H1 (cell line): ENCODE measurements around the gene TRABD. TPM values are rescaled to one million over a fixed set of nuclear protein-coding genes. Genes with fewer than 3 reads are reported as not detected.

Experiments
- CTCF ChIA-PET: fragments of 300-600 bp; sonication (Branson Sonifier 250); formaldehyde crosslinking; loops from one replicate; lab custom pipeline; 2021; ENCODE audit not compliant: partially characterized antibody; lab: Charles Lee
- POLR2A ChIA-PET: fragments of 300-600 bp; sonication (Branson Sonifier 250); formaldehyde crosslinking; loops from one replicate; lab custom pipeline; 2021; ENCODE audit warnings: inconsistent platforms; ENCODE audit not compliant: partially characterized antibody; lab: Charles Lee
- DNase-seq, 2 experiments: peaks; one replicate each; pipeline versions ENCODE4 v3.0.0 to v3.0.0-alpha.2; 2010 to 2022; ENCODE audit warnings: low spot score in 2 of 2, low read depth in 1 of 2, mixed read lengths in 1 of 2
- FAIRE-seq: peaks from 2 replicates; lab custom pipeline; 2011; peaks lifted over from hg19 to GRCh38; lab: Jason Lieb, UNC
- H2AFZ ChIP-seq: 2 replicates; pipeline ENCODE4 v1.8.1; 2012; ENCODE audit warnings: low read length, inconsistent platforms
- H2AK5ac ChIP-seq: 2 replicates; pipeline ENCODE4 v1.6.1; 2013; ENCODE audit warnings: low read depth, low read length
- H2BK120ac ChIP-seq: replicated peaks from 2 replicates; pipeline ENCODE3; 2013; ENCODE audit warnings: low read depth, low read length, inconsistent platforms
- H2BK12ac ChIP-seq: 2 replicates; pipeline ENCODE4 v1.6.1; 2013; ENCODE audit warnings: low read depth, low read length
- H2BK15ac ChIP-seq: 2 replicates; pipeline ENCODE4 v1.6.1; 2013; ENCODE audit warnings: low read length
- H2BK20ac ChIP-seq: 2 replicates; pipeline ENCODE4 v1.6.1; 2013; ENCODE audit warnings: low read length
- H2BK5ac ChIP-seq: 2 replicates; pipeline ENCODE4 v1.6.1; 2013; ENCODE audit warnings: low read depth, low read length
- H3K14ac ChIP-seq: 2 replicates; pipeline ENCODE4 v1.6.1; 2013; ENCODE audit warnings: inconsistent platforms; ENCODE audit not compliant: insufficient read length
- H3K18ac ChIP-seq: 2 replicates; pipeline ENCODE4 v1.6.1; 2013; ENCODE audit warnings: low read length; ENCODE audit errors: extremely low read depth
- H3K23ac ChIP-seq: 2 replicates; pipeline ENCODE4 v1.6.1; 2013; ENCODE audit warnings: inconsistent platforms; ENCODE audit not compliant: insufficient read length
- H3K23me2 ChIP-seq: 2 replicates; pipeline ENCODE4 v1.6.1; 2013; ENCODE audit warnings: low read depth, low read length
- H3K27ac ChIP-seq: 2 replicates; pipeline ENCODE4 v1.6.1; 2011; ENCODE audit warnings: low read depth, low read length, inconsistent platforms
- H3K27me3 ChIP-seq, 4 experiments: replicated peaks in 1 of 4; 1 replicate in 1 of 4; 2 replicates in 3 of 4; pipeline versions ENCODE4 v1.6.1 to v1.8.1; 2011 to 2013; ENCODE audit warnings: low read length in 3 of 4, mild to moderate bottlenecking in 3 of 4, inconsistent platforms in 2 of 4, mixed read lengths in 2 of 4, moderate library complexity in 1 of 4; ENCODE audit not compliant: control insufficient read depth in 3 of 4, insufficient read depth in 3 of 4; ENCODE audit errors: extremely low read depth in 1 of 4
- H3K36me3 ChIP-seq, 4 experiments: 2 replicates each; pipeline versions ENCODE4 v1.6.1 to v1.8.1; 2011 to 2013; ENCODE audit warnings: mild to moderate bottlenecking in 4 of 4, low read length in 3 of 4, moderate library complexity in 2 of 4, control low read depth in 1 of 4, inconsistent platforms in 1 of 4; ENCODE audit not compliant: insufficient read depth in 4 of 4, control insufficient read depth in 2 of 4
- H3K4ac ChIP-seq: replicated peaks from 2 replicates; pipeline ENCODE3; 2013; ENCODE audit warnings: low read length, low read depth, mixed read lengths, inconsistent platforms; ENCODE audit not compliant: insufficient read length
- H3K4me1 ChIP-seq, 4 experiments: replicated peaks in 1 of 4; 1 replicate in 1 of 4; 2 replicates in 3 of 4; pipeline versions ENCODE4 v1.6.1 to v1.8.1; 2011 to 2013; ENCODE audit warnings: low read length in 3 of 4, inconsistent platforms in 2 of 4, mixed read lengths in 1 of 4; ENCODE audit not compliant: insufficient read depth in 4 of 4, control insufficient read depth in 3 of 4
- H3K4me2 ChIP-seq, 2 experiments: 2 replicates each; pipeline versions ENCODE4 v1.6.1 to v1.8.1; 2011 to 2013; ENCODE audit warnings: low read depth in 2 of 2, low read length in 2 of 2, control low read depth in 1 of 2, inconsistent platforms in 1 of 2, mild to moderate bottlenecking in 1 of 2; ENCODE audit not compliant: insufficient read depth in 1 of 2
- H3K4me3 ChIP-seq, 4 experiments: fragments of 200-600, 300-600 bp in 1 of 4; sonication (generic), shearing (Covaris generic), sonication (Bioruptor Twin) in 1 of 4; 2 replicates each; pipeline versions ENCODE4 v1.5.1 to v1.8.1; 2011 to 2016; ENCODE audit warnings: low read length in 4 of 4, low read depth in 3 of 4, control low read depth in 2 of 4, inconsistent platforms in 2 of 4, mild to moderate bottlenecking in 2 of 4, mixed read lengths in 1 of 4, moderate library complexity in 1 of 4; ENCODE audit not compliant: insufficient read depth in 2 of 4; ENCODE audit errors: extremely low read depth in 1 of 4
- H3K56ac ChIP-seq: replicated peaks from 2 replicates; pipeline ENCODE3; 2013; ENCODE audit warnings: low read depth, mild to moderate bottlenecking, mixed read lengths, low read length, inconsistent platforms; ENCODE audit not compliant: insufficient read length
- H3K79me1 ChIP-seq: 2 replicates; pipeline ENCODE4 v1.6.1; 2013; ENCODE audit warnings: low read depth, low read length, control low read depth
- H3K79me2 ChIP-seq, 2 experiments: 2 replicates each; pipeline versions ENCODE4 v1.6.1 to v1.8.1; 2012 to 2013; ENCODE audit warnings: low read length in 2 of 2, mild to moderate bottlenecking in 2 of 2, inconsistent platforms in 1 of 2; ENCODE audit not compliant: insufficient read depth in 2 of 2, control insufficient read depth in 1 of 2
- H3K9ac ChIP-seq, 4 experiments: replicated peaks in 1 of 4; 1 replicate in 1 of 4; 2 replicates in 3 of 4; pipeline versions ENCODE4 v1.6.1 to v1.8.1; 2011 to 2013; ENCODE audit warnings: low read depth in 3 of 4, low read length in 3 of 4, control low read depth in 2 of 4, mild to moderate bottlenecking in 2 of 4, moderate library complexity in 2 of 4, inconsistent platforms in 1 of 4; ENCODE audit errors: extremely low read depth in 1 of 4
- H3K9me3 ChIP-seq, 2 experiments: 2 replicates each; pipeline versions ENCODE4 v1.6.1 to v1.8.1; 2012 to 2013; ENCODE audit warnings: mild to moderate bottlenecking in 2 of 2, moderate library complexity in 2 of 2, control low read depth in 1 of 2, inconsistent platforms in 1 of 2, low read depth in 1 of 2, low read length in 1 of 2, mixed read lengths in 1 of 2; ENCODE audit not compliant: insufficient read depth in 2 of 2
- H4K20me1 ChIP-seq, 2 experiments: replicated peaks in 1 of 2; 2 replicates each; pipeline versions ENCODE3 to v1.8.1; 2011 to 2013; ENCODE audit warnings: inconsistent platforms in 2 of 2, low read length in 2 of 2, mild to moderate bottlenecking in 1 of 2; ENCODE audit not compliant: insufficient read depth in 2 of 2, control insufficient read depth in 1 of 2
- H4K5ac ChIP-seq: 2 replicates; pipeline ENCODE4 v1.6.1; 2013; ENCODE audit warnings: low read length, low read depth, mixed read lengths, inconsistent platforms; ENCODE audit not compliant: insufficient read length
- H4K8ac ChIP-seq: 2 replicates; pipeline ENCODE4 v1.8.0; 2013; ENCODE audit warnings: mild to moderate bottlenecking, moderate library complexity, low read length, inconsistent platforms; ENCODE audit not compliant: insufficient read depth; ENCODE audit errors: extremely low read depth
- H4K91ac ChIP-seq: replicated peaks from 2 replicates; pipeline ENCODE3; 2013; ENCODE audit warnings: low read length, mixed read lengths, inconsistent platforms; ENCODE audit not compliant: insufficient read length
- KDM1A ChIP-seq: fragments of 200-600, 300-600 bp; sonication (generic); IDR thresholded peaks from 2 replicates; pipeline ENCODE4 v1.7.1; 2016; ENCODE audit warnings: mild to moderate bottlenecking, low read length, borderline replicate concordance
- SP2 ChIP-seq: IDR thresholded peaks from 2 replicates; pipeline ENCODE4 v1.6.1; 2012; ENCODE audit warnings: mild to moderate bottlenecking, low read length, inconsistent platforms
- WGBS, 2 experiments: shearing (Covaris generic) in 1 of 2; methylation state at CpG; one replicate each; pipeline versions ENCODE4 v1.1.6 to v1.1.7; 2013 to 2015; ENCODE audit warnings: low lambda C conversion rate in 2 of 2, mixed read lengths in 2 of 2, inconsistent platforms in 1 of 2, low coverage in 1 of 2, missing lambda C conversion rate in 1 of 2; ENCODE audit not compliant: insufficient replicate concordance in 2 of 2, insufficient coverage in 1 of 2, insufficient read length in 1 of 2; ENCODE audit errors: extremely low coverage in 1 of 2, missing lambda C conversion rate in 1 of 2; 5-methylcytosine and 5-hydroxymethylcytosine counted together
- polyA plus RNA-seq, 7 experiments: library from polyadenylated mRNA; depleted of rRNA in 3 of 7; stranded (reverse) in 5 of 7; unstranded in 2 of 7; fragments of >200 nt in 5 of 7; fragments of 200-250 nt in 2 of 7; gene quantifications; 1 replicate in 5 of 7; 2 replicates in 1 of 7; 4 replicates in 1 of 7; pipeline versions ENCODE4 v1.2.1 to v1.2.3, GENCODE V29; 2011 to 2013; ENCODE audit warnings: missing spikeins in 2 of 7, mixed read lengths in 2 of 7
- total RNA-seq: library from RNA; stranded (reverse); fragmentation: NEBNext Ultra II Directional; extraction: Animal tissue kit (Norgen Biotek cat#: 25700); gene quantifications from 2 replicates; pipeline ENCODE4 v1.2.1, GENCODE V29; 2021

Gene TRABD
- total and polyA plus RNA-seq, 2 of the 8 experiments (the other 6 are each of a cell fraction or from before 2014, with no cell fraction given): 44.2 to 57.5 TPM

DNA sequence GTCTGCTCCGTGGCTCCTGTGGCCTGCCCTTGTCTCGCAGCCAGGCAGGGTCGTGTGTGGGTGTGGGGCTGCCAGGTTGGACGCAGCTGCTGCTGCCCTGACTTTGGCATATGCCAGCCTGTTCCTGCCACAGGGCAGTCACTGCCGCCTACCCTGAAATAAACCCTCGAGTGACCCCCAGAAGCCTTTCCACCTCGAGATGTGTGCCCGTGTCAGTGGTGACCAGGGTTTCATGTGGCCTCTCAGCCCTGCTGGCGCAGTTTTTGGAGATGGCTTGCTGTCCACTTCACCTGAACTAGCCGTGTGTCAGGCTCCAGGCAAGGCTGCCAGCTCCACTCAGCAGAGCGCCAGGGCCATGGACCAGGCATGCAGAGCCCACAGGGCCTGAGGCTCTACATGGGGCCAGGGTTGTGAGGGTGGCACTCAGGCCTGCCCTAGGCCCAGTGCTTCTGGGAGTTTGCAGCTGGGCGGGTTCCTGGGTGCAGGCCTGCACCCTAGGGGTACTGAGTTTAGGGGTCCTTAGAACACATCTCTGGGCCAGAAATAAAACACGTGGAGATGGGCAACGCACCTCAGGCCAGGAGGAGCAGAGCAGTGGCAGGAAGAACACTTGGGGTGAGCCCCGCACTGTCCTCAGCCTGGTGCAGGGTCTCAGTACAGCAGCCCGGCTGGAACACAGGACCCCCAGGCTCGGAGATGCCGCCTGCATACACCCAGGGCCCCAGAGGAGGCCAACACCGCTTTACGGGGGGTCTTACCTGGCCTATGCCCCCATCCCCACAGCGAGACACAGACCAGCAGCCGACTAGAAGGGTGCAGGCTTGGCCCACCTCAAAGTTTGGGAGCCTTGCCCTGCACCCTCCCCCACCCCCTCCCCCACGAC, 24.0 kb upstream of the TRABD start:
- Histone ChIP-seq H3K4me1 (peaks cover 0 to 8% (median 0%) of the 10 kb centered on the region in 4 experiments; a peak in 1 of 7 replicates), H3K79me2 (no peaks in the 10 kb centered on the region), H3K14ac (no peak overlapping the region), H2BK120ac (no peak overlapping the region), H3K56ac (no peak overlapping the region), H3K9me3 (peaks cover 0 to 7% of the 10 kb centered on the region in 2 experiments; a peak in 1 of 4 replicates), H2BK12ac (0 out of 2 replicates have a peak overlapping the region, but pooled peaks have one; percentile 80), H3K4me2 (no peak overlapping the region), H2BK5ac (no peak overlapping the region), H2BK20ac (peak overlapping the region; percentile 61; the same call in 1 of the 2 replicates), H3K23me2 (no peaks in the 10 kb centered on the region), H3K23ac (no peak overlapping the region), H4K8ac (no peak overlapping the region), H4K5ac (no peak overlapping the region), H2AFZ (no peak overlapping the region), H3K27ac (no peak overlapping the region), H3K4me3 (no peak overlapping the region), H3K79me1 (no peaks in the 10 kb centered on the region), H3K18ac (no peak overlapping the region), H2AK5ac (peak overlapping the region; percentile 93; the same call in 1 of the 2 replicates), H4K91ac (no peak overlapping the region), H3K9ac (no peak overlapping the region), H3K27me3 (no peaks in the 10 kb centered on the region; a peak in 2 of 7 replicates), H2BK15ac (no peak overlapping the region; the same call in 1 of the 2 replicates), H3K4ac (no peak overlapping the region), H3K36me3 (no peaks in the 10 kb centered on the region), H4K20me1 (no peaks in the 10 kb centered on the region)
- FAIRE-seq (no peak), DNase-seq (no peak)
- 90% methylated on average over 23 of the region's 23 CpGs; no CpG with 5 or more reads in 1 of the 2 experiments for WGBS, 2 experiments
- CTCF ChIA-PET: interaction anchor here (1.5 kb wide), 1 partner anchor 10 kb away, joined by 7 read pairs; no protein-coding TSS in a partner anchor
- TF ChIP-seq KDM1A: peak; percentile 45; the same call in 1 of the 2 replicates
- TF ChIP-seq SP2: no peak
- POLR2A ChIA-PET: no interaction called here
